Measurements from ENCODE around the gene PRTN3. TPM values are rescaled to one million over a fixed set of nuclear protein-coding genes. Genes with fewer than 3 reads are reported as not detected.
"Not testable (repeated sequence)": the region's sequence is repeated elsewhere in the genome, so short reads cannot be mapped to it uniquely, and the experiment has no call there.

Gene PRTN3
- polyA plus RNA-seq, 1 donor, result 6.1 TPM

DNA sequence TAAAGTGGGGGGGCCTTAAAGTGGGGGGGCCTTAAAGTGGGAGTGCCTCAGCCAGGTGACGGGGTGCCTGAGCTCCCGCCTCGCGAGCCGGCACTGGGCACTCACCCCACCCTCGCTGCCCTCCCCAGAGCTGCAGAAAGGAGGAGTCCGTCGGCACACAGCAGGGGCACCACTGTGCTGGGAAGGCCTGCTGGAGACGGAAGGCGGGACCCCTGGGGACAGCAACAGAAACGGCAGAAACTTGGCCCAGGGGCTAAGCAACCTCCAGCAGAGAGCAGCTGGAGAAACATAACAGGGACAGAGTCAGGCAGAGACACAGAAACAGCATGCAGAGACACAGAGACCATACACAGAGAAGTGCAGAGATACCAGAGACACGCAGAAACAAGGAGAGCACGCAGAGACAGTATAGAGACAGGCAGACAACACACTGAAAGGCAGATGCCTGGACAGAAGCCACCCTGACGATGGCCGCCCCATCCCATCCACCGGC, 26.5 kb downstream of the PRTN3 start:
- DNase-seq, result no peak

DNA sequence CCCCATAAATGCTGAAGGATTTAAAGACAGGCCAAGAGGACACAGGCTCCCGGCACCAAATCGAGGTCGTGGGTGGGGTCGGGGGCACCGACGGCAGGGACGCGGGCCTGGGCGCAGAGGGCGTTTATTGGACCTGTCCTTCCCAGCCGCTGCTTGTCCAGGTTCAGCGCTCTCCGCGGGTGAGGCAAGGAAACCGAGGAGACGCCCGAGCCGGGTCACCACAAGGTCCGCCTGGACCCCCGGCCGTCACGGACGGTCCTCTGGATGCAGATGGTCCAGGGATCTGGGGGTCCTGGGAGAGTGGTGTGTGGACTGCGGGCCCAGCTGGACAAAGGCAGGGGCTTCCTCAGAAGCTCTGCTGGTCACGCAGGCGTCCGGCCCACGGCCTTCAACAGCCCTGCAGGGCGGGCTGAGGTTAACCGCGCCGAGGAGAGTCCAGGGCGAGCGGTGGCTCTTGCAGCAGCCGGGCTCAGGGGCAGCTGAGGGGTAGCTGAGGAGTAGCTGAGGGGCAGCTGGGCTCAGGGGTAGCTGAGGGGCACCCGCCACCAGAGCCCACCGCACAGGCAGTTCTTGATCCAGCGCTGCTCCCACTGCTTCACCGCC, 27.2 kb downstream of the PRTN3 start:
- no peak for DNase-seq

DNA sequence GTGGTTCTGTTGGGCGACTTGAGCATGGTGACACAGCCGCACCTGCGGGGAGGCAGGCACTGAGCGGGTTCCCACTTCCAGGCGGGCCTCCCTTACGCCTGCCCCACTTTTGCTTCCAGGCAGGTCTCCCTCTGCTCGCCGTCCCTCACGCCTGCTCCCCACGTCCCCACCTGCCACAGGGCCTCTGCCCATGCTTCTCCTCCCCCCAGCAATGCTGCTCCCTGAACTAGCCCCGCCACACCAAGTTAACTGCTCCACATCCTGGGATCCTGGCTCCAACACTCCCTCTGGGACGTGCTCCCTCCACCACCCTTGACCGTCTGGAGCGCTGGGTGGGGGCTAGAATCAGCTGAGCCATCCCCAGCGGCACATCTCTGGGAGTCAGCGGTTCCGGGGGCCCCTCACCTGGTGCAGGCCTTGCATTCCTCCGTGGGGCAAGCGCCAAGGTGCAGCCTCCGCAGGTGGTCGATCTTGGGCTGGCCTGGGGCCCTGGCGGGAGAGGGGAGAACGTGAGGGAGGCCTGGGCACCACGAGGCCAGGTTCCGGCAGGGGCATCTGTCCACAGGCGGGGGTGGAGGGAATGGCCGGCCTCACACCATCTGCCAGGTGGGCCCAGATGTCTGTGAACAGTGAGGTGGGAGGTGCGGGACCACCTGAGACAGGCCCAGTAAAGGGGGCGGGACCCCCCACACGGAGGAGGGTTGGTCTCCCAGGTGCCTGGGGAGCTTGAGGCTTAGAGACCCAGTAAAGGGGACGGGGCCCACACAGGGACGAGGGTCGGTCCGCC, 27.9 kb downstream of the PRTN3 start:
- no peak for DNase-seq

DNA sequence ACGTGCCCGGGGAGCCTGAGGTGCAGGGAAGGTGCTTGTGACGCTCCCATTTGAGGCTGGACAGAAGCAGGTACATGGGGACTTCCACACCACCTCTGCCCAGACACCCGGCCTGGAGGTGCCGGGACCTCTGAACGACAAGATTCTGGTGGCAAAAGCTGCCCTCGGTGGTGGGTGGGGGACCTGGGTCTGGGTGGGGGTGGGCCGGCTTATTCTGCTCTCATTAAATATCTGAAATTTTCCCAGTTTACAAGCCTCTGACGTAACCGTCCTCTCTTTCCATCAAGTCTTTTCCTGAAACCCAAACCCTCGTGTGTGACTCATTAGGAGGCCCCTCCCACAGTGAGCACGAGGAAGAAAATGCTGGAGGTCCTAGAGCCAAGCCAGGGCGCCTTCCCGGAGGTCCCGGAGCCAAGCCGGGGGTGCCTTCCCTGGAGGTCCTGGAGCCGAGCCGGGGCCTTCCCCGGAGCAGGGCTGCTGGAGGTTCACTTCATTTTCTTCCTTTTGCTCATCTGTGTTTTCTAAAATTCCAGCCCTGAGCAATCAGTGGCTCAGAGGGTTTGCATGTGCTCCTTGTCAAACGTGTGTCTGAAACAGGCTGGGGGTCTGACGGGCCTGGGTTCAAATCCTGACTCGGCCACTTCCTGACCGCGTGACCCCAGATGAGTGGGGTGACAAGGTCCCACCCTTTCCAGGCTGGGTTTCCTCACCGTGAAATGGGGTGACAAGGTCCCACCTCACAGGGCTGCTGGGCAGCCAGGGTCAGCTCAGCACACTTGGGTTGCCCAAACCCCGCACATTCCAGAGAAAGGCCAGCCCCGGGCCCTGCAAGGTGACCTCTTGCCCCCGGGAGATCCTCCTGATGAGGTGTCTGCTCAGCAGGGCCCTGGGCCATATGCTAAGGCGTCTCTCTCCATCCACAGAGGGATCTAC, 28.7 kb downstream of the PRTN3 start:
- peak; percentile 62 for DNase-seq

DNA sequence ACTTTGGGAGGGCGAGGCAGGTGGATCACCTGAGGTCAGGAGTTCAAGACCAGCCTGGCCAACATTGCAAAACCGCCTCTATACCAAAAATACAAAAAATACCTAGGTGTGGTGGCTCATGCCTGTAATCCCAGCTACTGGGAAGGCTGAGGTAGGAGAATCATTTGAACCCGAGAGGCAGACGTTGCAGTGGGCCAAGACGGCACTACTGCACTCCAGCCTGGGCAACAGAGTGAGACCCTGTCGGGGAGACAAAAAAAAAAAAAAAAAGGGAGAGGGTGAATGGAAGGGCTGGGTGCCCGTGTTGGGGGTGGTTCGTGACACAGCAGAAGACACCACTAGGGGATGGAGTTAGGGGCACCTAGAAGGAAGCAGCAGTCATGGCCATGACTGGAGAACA, 29.5 kb downstream of the PRTN3 start:
- DNase-seq, result no peak

DNA sequence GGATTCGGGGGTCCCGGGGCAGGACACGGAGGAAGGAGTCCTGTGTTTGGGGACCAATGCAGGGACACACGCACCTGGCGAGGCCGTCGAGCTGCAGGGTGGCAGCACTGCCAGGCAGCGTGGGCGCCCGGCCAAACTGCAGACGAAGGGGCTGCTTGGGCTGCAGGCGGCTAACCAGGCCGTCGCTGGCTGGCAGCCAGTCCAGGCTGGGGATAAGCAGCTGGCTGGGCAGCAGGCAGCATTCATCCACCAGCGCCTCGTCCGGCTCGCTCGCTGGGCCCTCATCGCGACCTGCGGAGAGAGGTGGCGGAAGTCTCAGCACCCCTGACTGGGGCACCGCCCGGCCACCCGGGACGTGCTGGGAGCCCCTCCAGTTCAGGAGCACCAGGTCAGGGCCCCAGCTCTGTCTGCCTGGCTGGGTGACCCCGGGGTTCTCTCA, 30.2 kb downstream of the PRTN3 start:
- DNase-seq, result no peak

DNA sequence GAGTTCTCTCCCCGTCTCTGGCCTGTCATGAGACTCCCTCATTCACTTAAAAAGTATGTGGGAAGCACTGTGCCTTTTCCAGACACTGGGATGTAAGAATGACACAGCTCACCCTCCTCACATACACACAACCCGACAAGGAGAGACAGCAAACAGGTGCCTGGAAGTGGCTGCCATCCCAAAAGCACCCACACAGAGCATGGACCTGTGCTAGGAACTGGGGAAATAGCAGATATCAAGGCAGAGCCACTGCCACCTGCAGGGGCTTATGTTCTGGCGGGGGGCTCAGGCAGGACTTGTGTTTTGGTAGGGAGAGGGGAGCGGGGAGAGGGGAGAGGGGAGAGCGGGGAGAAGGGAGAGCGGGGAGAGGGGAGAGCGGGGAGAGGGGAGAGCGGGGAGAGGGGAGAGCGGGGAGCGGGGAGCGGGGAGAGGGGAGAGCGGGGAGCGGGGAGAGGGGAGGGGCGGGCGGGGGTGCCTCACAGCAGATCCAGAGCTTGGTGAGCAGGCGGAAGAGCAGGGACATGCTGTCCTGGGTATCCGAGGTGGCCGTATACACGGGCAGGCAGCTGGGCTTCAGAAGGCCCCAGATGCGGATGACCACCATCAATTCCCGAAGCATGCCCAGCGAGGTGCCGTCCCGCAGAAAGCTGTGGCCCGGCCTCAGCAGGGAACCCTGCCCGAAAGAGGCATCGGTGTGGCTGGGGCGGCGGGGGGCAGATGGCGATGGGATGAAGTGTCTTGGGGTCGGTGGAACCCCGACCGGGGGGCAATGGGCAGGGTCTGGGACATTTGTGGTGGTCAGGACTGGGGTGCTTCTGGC, 30.9 kb downstream of the PRTN3 start:
- no peak for DNase-seq

DNA sequence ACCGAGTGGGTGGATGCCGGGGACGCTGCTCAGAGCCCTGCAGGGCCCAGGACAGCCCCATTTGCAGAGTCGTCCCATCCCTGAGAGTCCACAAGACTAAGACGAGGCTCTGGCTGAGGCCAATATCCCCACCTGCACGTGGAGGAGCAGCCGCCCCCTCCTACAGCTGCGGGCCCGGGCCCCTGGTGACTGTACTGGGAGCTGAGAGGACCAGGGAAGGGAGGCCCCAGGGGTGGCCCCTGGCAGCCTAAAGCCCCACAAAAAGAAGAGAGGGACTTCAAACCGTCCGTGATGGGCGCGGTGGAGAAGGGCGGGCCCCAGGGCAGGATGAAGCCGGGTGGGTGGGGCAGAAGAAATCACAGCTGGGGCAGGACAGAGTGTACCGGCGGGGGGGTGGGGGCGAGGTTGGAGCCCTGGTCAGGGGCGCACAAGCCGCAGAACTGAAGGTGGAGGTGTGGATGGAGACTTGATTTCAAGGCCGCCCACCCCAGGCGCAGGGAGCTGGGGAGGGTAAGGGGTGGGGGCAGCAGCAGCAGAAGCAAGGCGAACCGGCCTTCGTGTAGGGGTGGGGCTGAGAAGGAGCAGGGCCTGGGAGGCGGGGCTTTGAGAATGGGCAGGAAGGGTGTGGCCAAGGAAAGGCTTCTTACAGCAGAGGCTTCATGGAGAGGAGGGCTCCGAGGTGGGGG, 31.6 kb downstream of the PRTN3 start:
- DNase-seq, result no peak

DNA sequence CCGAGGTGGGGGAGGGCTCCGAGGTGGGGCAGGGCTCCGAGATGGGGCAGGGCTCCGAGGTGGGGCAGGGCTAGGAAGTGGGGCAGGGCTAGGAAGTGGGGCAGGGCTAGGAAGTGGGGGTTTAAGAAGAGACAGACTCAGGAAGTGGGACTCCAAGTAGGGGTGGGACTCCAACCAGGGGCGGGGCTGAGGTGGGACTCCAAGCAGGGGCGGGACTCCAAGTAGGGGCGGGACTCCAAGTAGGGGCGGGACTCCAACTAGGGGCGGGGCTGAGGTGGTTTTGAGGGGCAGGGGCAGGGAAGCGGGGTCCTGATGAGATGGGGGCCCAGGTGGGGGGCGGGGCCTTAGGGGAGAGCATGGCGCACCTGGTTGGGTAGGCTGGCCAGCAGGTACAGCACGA, 32.3 kb downstream of the PRTN3 start:
- DNase-seq, result no peak

DNA sequence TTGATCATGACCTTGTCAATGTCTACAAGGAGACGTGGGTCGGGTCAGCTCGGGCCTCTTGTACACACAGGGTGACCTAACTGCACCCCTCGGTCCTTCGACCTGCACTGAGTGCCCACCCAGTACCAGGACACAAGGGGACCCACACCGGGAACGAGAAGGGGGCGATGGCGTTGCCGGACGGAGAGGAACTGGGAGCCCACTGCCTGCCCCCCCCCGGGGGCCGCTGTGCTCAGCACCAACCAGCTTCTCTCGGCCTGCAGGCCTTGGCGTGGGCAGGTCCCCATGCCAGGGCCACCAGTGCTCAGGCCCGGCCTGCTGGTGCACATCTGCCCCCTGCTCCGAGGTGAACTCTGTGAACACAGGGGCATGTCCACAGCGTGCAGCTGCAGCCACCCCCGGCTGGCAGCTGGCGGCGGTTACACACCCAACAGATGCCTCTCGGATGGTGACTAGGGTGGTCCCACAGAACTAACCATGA, 32.8 kb downstream of the PRTN3 start:
- DNase-seq, result no peak

DNA sequence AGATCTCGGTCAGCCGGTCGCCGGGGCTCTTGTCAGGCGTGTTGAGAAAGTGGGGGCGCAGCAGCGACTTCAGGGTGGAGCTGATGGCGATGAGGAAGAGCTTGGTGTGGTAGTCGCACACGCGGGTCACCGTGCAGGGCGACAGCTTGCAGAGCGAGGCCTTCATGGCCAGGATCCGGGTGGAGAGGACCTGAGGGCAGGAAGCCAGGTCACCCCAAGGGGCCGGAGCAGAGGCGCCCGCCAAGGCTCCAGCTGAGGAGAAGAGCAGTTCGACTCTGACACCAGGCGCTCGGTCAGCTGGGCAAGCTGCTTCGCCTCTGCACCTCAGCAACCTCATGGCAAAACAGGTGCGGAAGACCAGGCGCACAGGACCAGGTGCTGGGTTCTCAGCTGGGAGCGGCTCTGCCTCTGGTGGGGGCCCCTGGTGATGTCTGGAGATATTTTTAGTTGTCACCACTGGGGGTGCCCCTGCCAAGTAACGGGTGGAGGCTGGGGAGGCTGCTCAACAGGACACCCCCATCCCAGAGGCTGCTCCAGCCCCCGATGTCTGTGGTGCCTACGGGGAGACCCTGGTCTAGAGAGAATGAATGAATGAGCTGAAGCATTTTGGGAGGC, 34.6 kb downstream of the PRTN3 start:
- DNase-seq, result no peak

DNA sequence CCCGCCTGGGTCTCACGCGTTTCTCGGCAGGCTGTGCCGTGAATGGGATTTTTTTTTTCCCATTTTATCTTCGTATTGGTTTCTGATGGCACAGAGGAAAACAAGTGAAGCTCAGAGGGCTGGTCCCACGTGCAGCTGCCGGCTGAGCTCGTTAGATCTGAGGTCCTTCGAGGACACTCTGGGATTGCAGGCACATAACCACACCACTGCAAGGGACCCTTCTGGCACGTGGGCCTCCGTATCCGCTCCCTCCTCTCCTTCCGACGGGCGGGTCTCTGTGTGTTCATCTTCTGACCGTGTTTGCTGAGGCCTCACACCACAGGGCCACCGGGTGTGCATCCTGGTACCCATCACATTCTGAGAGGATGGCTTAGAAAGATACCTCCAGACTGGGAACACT, 35.3 kb downstream of the PRTN3 start:
- no peak for DNase-seq

DNA sequence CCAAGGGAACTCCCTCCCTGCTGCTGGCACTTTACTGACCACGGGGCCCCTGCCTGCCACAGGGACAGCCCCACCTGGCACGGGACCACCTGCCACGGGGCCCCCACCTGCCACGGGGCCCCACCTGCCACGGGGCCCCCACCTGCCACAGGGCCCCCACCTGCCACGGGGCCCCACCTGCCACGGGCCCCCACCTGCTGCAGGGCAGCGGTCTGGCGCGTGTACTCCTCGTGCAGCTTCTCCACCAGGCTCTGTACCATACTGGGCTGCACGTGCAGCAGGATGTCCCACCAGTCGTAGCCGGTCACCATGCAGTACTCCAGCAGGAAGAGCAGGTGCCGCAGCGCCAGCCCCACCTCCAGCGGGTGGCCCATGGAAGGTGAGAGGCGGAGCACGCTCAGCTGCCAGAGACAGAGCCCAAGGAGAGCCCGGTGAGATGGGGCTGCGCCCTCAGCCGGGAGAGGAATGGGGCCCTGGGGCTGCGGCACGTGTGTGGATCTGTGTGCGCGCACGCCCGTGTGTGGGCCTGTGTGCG, 36.0 kb downstream of the PRTN3 start:
- no peak for DNase-seq

DNA sequence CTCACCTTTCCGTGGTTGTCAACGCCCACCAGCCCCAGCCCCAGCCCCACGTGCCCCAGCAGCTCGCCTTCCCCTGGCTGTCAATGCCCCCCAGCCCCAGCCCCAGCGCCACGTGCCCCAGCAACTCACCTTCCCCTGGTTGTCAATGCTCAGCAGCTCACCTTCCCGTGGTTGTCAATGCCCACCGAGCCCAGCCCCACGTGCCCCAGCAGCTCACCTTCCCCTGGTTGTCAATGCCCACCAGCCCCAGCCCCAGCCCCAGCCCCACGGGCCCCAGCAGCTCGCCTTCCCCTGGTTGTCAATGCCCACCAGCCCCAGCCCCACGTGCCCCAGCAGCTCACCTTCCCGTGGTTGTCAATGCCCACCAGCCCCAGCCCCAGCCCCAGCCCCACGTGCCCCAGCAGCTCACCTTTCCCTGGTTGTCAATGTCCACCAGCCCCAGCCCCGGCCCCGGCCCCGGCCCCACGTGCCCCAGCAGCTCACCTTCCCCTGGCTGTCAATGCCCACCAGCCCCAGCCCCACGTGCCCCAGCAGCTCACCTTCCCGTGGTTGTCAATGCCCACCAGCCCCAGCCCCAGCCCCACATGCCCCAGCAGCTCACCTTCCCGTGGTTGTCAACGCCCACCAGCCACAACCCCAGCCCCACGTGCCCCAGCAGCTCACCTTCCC, 37.3 kb downstream of the PRTN3 start:
- not testable (repeated sequence) for DNase-seq

DNA sequence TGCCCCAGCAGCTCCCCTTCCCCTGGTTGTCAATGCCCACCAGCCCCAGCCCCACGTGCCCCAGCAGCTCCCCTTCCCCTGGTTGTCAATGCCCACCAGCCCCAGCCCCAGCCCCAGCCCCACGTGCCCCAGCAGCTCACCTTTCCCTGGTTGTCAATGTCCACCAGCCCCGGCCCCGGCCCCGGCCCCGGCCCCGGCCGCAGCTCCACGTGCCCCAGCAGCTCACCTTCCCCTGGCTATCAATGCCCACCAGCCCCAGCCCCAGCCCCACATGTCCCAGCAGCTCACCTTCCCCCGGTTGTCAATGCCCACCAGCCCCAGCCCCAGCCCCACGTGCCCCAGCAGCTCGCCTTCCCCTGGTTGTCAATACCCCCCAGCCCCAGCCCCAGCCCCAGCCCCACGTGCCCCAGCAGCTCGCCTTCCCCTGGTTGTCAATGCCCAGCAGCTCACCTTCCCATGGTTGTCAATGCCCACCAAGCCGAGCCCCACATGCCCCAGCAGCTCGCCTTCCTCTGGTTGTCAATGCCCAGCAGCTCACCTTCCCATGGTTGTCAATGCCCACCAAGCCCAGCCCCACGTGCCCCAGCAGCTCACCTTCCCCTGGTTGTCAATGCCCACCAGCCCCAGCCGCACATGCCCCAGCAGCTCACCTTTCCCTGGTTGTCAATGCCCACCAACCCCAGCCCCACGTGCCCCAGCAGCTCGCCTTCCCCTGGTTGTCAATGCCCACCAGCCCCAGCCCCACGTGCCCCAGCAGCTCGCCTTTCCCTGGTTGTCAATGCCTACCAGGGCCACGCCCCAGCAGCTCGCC, 38.2 kb downstream of the PRTN3 start:
- DNase-seq, result not testable (repeated sequence)

DNA sequence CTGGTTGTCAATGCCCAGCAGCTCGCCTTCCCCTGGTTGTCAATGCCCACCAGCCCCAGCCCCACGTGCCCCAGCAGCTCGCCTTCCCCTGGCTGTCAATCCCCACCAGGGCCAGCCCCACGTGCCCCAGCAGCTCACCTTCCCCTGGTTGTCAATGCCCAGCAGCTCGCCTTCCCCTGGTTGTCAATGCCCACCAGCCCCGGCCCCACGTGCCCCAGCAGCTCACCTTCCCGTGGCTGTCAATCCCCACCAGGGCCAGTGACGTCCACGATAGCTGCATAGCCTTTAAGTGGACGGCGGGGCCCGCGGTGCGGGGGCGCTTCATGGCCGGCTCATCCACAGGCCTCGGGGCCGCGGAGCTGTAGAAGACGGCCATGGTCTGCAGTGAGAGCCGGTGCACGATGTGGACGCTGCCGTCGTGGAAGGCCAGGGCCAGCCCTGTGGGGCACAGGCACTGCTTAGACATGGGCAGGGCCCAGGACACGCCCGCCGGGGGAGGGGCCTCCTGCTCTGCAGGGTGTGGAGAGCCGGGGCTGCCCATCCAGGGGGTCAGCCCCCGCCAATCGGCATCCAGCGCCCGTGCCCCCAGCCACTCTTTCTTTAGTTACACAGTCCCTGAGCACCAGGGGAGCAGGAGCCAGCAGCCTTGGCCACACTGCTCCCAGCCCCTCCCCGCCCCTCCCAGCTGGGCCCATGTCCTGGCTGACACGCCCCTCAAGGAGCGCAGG, 39.1 kb downstream of the PRTN3 start:
- no peak for DNase-seq

DNA sequence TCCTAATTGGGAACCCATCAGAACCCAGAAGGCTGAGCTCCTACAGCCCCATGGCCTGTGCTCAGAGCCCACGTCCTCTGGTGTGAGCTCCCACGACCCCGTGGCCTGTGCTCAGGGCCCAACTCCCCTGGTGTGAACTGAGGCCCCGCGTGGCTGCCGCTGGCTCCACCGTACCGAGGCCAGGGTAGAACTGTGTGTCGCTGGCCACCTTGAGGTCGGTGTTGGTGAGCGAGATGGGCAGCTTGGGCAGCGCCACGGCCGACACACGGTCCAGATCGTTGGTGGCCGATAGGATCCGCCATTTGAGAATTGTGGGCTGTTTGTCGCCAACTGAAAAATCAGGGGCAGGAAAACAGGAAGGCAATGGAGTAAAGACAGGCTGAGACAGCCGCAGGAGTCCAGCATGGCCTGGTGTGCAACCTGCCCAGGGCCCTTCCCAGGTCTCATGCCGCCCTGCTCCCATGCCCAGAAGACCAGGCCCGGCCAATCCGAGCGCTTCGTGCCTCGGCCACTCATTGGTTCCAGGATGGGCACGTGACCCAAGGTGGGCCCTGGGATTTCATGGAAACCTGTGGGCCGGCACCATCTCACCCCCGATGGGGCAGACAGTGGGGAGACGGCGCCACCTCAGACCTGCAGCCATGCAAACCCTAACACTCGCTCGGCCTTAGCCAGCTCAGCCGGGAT, 40.7 kb downstream of the PRTN3 start:
- no peak for DNase-seq
